ENCODE results near the gene TUBE1.

TUBE1 gene, protein sequence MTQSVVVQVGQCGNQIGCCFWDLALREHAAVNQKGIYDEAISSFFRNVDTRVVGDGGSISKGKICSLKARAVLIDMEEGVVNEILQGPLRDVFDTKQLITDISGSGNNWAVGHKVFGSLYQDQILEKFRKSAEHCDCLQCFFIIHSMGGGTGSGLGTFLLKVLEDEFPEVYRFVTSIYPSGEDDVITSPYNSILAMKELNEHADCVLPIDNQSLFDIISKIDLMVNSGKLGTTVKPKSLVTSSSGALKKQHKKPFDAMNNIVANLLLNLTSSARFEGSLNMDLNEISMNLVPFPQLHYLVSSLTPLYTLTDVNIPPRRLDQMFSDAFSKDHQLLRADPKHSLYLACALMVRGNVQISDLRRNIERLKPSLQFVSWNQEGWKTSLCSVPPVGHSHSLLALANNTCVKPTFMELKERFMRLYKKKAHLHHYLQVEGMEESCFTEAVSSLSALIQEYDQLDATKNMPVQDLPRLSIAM

DNA sequence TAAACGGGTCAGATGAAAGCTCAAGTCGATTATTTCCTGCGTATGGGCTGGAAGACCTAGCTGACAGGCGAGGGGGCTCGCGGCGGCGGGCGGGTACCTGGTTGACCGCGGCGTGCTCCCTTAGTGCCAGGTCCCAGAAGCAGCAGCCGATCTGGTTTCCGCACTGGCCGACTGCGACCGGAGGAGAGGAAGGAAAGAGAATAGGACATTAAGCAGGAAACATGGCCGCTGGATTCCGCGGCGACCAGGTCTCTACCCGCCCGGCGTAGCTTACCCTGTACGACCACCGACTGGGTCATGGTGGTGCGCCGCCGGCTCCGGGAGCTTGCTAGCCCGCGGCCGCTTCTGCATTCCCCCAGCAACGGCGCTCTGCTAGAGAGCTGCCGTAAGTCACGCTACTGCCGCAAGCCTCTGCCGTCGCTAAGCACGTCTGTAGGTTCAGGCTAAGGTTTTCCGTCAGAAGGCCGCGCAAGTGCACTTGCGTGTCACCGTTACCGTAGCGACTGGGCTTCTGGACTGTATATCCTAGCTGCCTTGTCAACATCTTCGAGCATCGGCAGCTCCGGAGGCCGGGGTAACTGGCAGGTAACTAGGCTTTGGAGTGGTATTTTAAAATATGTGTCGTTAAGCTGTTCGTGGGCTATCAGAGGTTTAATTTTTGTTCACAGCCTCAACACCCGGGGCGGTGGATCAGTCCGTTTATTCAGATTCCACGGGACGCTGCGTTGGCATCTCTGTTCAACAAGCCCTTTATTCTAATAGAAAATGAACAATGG, at the start of gene TUBE1, which contains the start of gene FAM229B:
Gene TUBE1 (minus strand): TSS at position 347 of the 776 bp plus-strand sequence. CDS start 48 bp downstream, at position 299.
Gene FAM229B (plus strand): TSS at position 456 of the 776 bp plus-strand sequence. CDS start 11,693 bp downstream, outside the sequence.
- peak within 1 kb of the TSS; percentile 94 for H3K4me3 ChIP-seq (ENCODE audit: low read depth, low read length)
- H3K4me1 ChIP-seq (ENCODE audit: control insufficient read depth, insufficient read depth, low read length, unreplicated experiment) = peaks cover 5% of the 10 kb centered on the region
- peak within 1 kb of the TSS; percentile 99 for H2AFZ ChIP-seq (ENCODE audit: low read length, unreplicated experiment)
- no peaks in the 10 kb centered on the region for H3K36me3 ChIP-seq (ENCODE audit: insufficient read depth, low read length)
- H3K27ac ChIP-seq (ENCODE audit: low read depth, low read length) = peak within 1 kb of the TSS; percentile 59
- peaks cover 3% of the 10 kb centered on the region for H3K79me2 ChIP-seq (ENCODE audit: control insufficient read depth, insufficient read depth, low read length, unreplicated experiment)
- H3K27me3 ChIP-seq (ENCODE audit: insufficient read depth, low read length) = no peaks in the 10 kb centered on the region

DNA sequence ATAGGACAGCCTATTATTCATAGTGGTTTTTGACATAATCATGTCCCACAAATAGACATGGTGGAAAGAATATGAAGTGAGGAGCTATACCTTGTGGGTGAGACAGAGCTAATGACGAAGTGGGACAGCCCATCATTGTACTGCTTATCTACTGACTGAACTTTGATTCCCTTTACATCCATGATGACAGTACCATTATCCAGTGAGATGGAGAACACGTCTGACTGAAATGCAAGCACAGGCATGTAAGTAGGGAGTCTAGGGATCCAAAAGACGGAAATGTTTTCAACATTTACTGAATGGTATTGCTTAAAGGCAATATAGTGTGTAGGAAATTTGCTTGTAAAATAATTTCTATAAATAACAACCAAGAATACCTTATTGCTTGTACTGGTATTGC, 43.6 kb upstream of the TUBE1 start:
- no peak overlapping the region for H3K4me3 ChIP-seq (ENCODE audit: low read depth, low read length)
- H3K36me3 ChIP-seq (ENCODE audit: insufficient read depth, low read length) = peaks cover 73% of the 10 kb centered on the region

DNA sequence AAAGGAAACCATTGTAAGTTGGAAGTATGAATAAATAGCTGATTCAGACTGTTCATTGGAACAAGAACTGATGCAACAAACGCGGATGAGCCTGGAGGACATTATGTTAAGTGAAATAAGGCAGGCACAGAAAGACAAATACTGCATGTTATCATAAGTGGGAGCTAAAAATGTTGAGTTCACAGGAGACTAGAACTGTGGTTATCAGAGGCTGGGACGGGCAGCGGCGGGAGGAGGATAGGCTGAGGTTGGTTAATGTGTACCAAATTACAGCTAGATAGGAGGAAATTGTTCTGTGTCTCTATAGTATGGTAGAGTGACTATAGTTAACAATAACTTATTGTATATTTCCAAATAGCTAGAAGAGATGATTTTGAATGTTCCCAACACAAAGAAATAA, 40.9 kb upstream of the TUBE1 start:
- Histone ChIP-seq H3K27me3 (ENCODE audit: insufficient read depth, low read length) (no peaks in the 10 kb centered on the region), H3K4me1 (ENCODE audit: control insufficient read depth, insufficient read depth, low read length, unreplicated experiment) (no peaks in the 10 kb centered on the region), H2AFZ (ENCODE audit: low read length, unreplicated experiment) (no peak overlapping the region), H3K4me3 (ENCODE audit: low read depth, low read length) (no peak overlapping the region), H3K27ac (ENCODE audit: low read depth, low read length) (no peak overlapping the region), H3K36me3 (ENCODE audit: insufficient read depth, low read length) (peaks cover 65% of the 10 kb centered on the region), H3K79me2 (ENCODE audit: control insufficient read depth, insufficient read depth, low read length, unreplicated experiment) (no peaks in the 10 kb centered on the region)

More for the DNA sequence above, 43.6 kb upstream of the TUBE1 start:
- Histone ChIP-seq H3K27ac (ENCODE audit: low read depth, low read length) (no peak overlapping the region), H3K27me3 (ENCODE audit: insufficient read depth, low read length) (no peaks in the 10 kb centered on the region), H3K4me1 (ENCODE audit: control insufficient read depth, insufficient read depth, low read length, unreplicated experiment) (no peaks in the 10 kb centered on the region), H2AFZ (ENCODE audit: low read length, unreplicated experiment) (no peak overlapping the region), H3K79me2 (ENCODE audit: control insufficient read depth, insufficient read depth, low read length, unreplicated experiment) (no peaks in the 10 kb centered on the region)

DNA sequence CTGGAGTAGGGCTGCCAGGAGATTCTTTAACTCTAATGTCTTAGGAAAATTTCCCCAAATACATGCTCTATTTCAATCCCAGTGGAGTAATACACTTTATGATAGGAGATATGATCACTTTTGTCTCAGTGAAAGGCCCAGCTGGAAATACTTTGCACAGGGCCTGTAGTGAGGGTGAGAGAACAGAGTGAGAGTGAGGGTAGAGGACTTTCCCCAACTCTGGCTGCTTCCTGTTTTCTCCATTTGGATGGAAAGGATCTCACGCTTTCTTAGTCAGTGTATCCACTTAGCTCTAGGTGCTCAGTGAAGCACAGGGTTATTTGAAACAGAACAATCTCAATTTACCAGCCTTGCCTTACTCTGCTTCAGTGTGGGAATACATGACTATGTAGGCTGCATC, 36.7 kb upstream of the TUBE1 start:
- no peaks in the 10 kb centered on the region for H3K27me3 ChIP-seq (ENCODE audit: insufficient read depth, low read length)
- peaks cover 67% of the 10 kb centered on the region for H3K36me3 ChIP-seq (ENCODE audit: insufficient read depth, low read length)
- no peaks in the 10 kb centered on the region for H3K79me2 ChIP-seq (ENCODE audit: control insufficient read depth, insufficient read depth, low read length, unreplicated experiment)
- H2AFZ ChIP-seq (ENCODE audit: low read length, unreplicated experiment) = no peak overlapping the region
- H3K27ac ChIP-seq (ENCODE audit: low read depth, low read length) = no peak overlapping the region
- H3K4me1 ChIP-seq (ENCODE audit: control insufficient read depth, insufficient read depth, low read length, unreplicated experiment) = no peaks in the 10 kb centered on the region
- no peak overlapping the region for H3K4me3 ChIP-seq (ENCODE audit: low read depth, low read length)

DNA sequence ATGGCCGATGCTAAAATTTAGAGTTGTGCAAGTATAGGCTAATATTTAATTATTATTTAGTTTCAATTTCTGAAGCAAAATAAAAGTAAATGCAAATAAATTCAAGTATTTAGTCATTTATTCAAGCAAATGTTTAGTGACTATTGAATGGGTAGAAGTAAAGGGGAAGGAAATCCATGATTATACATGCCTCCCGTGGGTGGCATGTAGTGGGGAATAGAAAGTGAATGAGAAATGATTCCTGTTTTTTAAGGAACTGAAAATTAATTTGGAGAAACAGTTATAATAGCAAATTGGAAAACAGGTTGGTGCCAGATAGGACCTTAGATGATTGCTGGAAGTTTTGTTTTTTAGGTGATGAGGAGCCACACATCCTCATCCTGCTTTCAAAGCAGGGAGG, 35.5 kb upstream of the TUBE1 start:
- Histone ChIP-seq H3K4me1 (ENCODE audit: control insufficient read depth, insufficient read depth, low read length, unreplicated experiment) (peaks cover 6% of the 10 kb centered on the region), H3K27me3 (ENCODE audit: insufficient read depth, low read length) (no peaks in the 10 kb centered on the region), H3K27ac (ENCODE audit: low read depth, low read length) (no peak overlapping the region), H3K79me2 (ENCODE audit: control insufficient read depth, insufficient read depth, low read length, unreplicated experiment) (no peaks in the 10 kb centered on the region), H3K36me3 (ENCODE audit: insufficient read depth, low read length) (peaks cover 64% of the 10 kb centered on the region), H3K4me3 (ENCODE audit: low read depth, low read length) (no peak overlapping the region), H2AFZ (ENCODE audit: low read length, unreplicated experiment) (no peak overlapping the region)

DNA sequence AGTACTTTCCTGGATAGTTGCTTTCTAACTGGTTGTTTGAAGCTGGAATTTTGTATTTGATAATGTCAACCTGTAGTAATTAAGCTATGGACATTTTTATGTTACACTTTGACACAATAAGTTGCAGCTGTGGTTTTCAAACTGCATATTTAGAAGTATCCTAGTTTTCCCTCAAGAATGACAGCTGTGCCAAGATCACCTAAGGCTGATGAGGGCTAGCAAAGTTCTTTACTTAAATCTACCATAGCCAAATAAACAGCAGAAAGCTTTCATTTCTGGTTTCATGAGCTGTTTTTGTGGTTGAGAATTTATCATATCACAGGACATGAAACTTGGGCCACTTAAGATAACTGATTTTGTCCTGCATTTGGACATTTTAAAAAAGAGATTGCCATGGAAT, 30.8 kb upstream of the TUBE1 start:
- no peak overlapping the region for H2AFZ ChIP-seq (ENCODE audit: low read length, unreplicated experiment)
- H3K79me2 ChIP-seq (ENCODE audit: control insufficient read depth, insufficient read depth, low read length, unreplicated experiment) = no peaks in the 10 kb centered on the region
- peak overlapping the region; percentile 51 for H3K27ac ChIP-seq (ENCODE audit: low read depth, low read length)
- H3K4me1 ChIP-seq (ENCODE audit: control insufficient read depth, insufficient read depth, low read length, unreplicated experiment) = peaks cover 12% of the 10 kb centered on the region
- H3K27me3 ChIP-seq (ENCODE audit: insufficient read depth, low read length) = no peaks in the 10 kb centered on the region
- peaks cover 74% of the 10 kb centered on the region for H3K36me3 ChIP-seq (ENCODE audit: insufficient read depth, low read length)
- H3K4me3 ChIP-seq (ENCODE audit: low read depth, low read length) = no peak overlapping the region

DNA sequence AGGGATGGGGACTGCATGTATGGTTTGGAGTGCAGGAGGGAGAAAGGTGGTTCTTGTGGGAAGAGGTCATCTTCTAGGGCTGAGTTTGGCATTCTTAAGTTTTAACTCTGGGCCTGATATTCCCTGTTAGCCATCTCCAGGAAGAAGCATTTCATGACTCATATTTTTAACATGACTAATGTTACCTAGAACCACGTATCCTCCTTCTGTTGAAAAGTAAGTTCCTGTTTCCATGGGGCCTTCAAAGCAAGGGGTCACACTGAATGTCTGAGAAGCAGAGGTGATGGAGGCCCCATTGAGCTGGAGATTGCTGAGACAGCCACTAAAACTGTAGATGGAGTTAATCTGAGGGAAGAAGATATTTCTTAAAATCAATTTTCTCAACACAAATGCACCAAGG, 30.3 kb upstream of the TUBE1 start:
- no peak overlapping the region for H3K4me3 ChIP-seq (ENCODE audit: low read depth, low read length)
- no peaks in the 10 kb centered on the region for H3K27me3 ChIP-seq (ENCODE audit: insufficient read depth, low read length)
- H3K4me1 ChIP-seq (ENCODE audit: control insufficient read depth, insufficient read depth, low read length, unreplicated experiment) = peaks cover 12% of the 10 kb centered on the region
- H2AFZ ChIP-seq (ENCODE audit: low read length, unreplicated experiment) = no peak overlapping the region
- peak overlapping the region; percentile 51 for H3K27ac ChIP-seq (ENCODE audit: low read depth, low read length)
- no peaks in the 10 kb centered on the region for H3K79me2 ChIP-seq (ENCODE audit: control insufficient read depth, insufficient read depth, low read length, unreplicated experiment)
- H3K36me3 ChIP-seq (ENCODE audit: insufficient read depth, low read length) = peaks cover 77% of the 10 kb centered on the region

DNA sequence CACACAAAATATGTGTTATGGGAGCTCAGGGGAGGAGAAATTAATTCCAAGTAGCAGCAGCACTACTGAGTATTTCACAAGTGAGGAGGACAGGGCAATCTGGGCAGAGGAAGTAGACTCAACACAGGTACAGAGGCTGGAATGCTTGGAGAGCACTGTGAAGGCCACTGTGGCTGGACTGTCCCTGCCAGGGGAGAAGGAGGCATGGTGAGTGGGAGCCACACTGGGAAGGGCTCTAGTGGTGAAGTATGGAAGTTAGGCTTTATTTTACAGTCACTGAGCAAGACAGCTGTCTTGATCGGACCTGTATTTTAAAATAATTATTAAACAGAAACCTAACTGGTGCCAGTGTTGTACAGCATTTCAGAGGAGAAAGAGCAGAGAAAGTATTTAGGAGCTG, 28.9 kb upstream of the TUBE1 start:
- H3K4me1 ChIP-seq (ENCODE audit: control insufficient read depth, insufficient read depth, low read length, unreplicated experiment) = peaks cover 12% of the 10 kb centered on the region
- no peak overlapping the region for H3K27ac ChIP-seq (ENCODE audit: low read depth, low read length)
- no peaks in the 10 kb centered on the region for H3K79me2 ChIP-seq (ENCODE audit: control insufficient read depth, insufficient read depth, low read length, unreplicated experiment)
- H2AFZ ChIP-seq (ENCODE audit: low read length, unreplicated experiment) = no peak overlapping the region
- H3K36me3 ChIP-seq (ENCODE audit: insufficient read depth, low read length) = peaks cover 74% of the 10 kb centered on the region
- no peak overlapping the region for H3K4me3 ChIP-seq (ENCODE audit: low read depth, low read length)
- H3K27me3 ChIP-seq (ENCODE audit: insufficient read depth, low read length) = no peaks in the 10 kb centered on the region

DNA sequence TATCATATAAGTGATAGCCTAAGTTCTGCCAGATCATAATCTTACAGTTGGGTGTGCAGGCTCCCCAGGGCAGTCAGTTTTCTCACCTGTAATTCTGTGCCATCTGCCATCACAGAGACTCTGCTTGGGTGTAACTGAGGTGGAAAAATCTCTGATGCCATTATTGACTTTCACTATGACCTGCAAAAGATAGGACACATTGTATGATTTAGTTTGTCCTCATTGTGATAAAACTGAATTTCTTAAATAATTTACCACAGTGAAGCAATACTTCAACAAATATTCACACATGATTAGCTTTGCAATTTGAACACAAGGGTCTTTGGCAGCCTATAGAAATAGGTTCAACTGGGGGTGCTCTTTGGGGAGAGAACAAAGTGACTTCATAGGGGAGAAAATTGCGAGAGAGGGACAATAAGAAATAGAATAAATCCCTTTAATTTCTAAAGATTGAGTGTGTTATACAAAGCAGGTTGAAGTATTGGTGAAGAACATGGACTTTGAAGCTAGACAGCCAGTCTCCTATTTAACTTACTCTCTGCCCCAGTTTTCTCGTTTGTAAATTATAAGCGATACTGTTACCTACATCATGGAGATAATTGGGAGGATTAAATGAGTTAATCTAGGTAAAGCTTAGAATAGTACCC, 27.4 kb upstream of the TUBE1 start:
- H3K36me3 ChIP-seq (ENCODE audit: insufficient read depth, low read length) = peaks cover 74% of the 10 kb centered on the region
- no peaks in the 10 kb centered on the region for H3K27me3 ChIP-seq (ENCODE audit: insufficient read depth, low read length)
- H3K27ac ChIP-seq (ENCODE audit: low read depth, low read length) = no peak overlapping the region
- H3K4me1 ChIP-seq (ENCODE audit: control insufficient read depth, insufficient read depth, low read length, unreplicated experiment) = peaks cover 12% of the 10 kb centered on the region
- no peaks in the 10 kb centered on the region for H3K79me2 ChIP-seq (ENCODE audit: control insufficient read depth, insufficient read depth, low read length, unreplicated experiment)
- H3K4me3 ChIP-seq (ENCODE audit: low read depth, low read length) = no peak overlapping the region
- no peak overlapping the region for H2AFZ ChIP-seq (ENCODE audit: low read length, unreplicated experiment)

DNA sequence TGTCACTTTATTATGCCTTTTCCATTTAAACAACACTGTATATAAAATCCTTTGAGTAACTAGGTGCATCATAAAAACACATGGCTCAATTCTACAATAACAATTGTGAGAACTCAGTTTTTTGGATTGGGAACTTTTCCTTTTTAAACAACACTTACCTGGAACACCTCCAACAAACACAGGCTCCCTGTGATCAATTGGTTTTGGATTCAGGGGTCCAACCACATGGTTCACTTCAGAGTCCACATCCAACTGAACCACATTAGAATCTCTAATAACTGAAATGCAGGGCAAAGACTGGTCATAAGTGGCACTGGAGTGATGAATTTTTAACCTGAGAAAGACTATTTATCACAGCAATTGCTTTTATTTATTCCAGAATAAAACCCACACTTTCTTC, 26.6 kb upstream of the TUBE1 start:
- Histone ChIP-seq H3K27me3 (ENCODE audit: insufficient read depth, low read length) (no peaks in the 10 kb centered on the region), H3K79me2 (ENCODE audit: control insufficient read depth, insufficient read depth, low read length, unreplicated experiment) (no peaks in the 10 kb centered on the region), H2AFZ (ENCODE audit: low read length, unreplicated experiment) (no peak overlapping the region), H3K4me1 (ENCODE audit: control insufficient read depth, insufficient read depth, low read length, unreplicated experiment) (peaks cover 12% of the 10 kb centered on the region), H3K27ac (ENCODE audit: low read depth, low read length) (no peak overlapping the region), H3K36me3 (ENCODE audit: insufficient read depth, low read length) (peaks cover 74% of the 10 kb centered on the region), H3K4me3 (ENCODE audit: low read depth, low read length) (no peak overlapping the region)

All from ACC112 (cell line).